LNCaP clone FGC (cell line): ENCODE results near the gene RETN.

Source experiments
- DNase-seq: peaks from one replicate; pipeline ENCODE4 v3.0.0-alpha.2; 2011; ENCODE audit warnings: low read depth
- H3K4me3 ChIP-seq: 2 replicates; pipeline ENCODE4 v1.5.1; 2011; ENCODE audit warnings: mild to moderate bottlenecking, low read depth, low read length, control low read depth
- CTCF ChIP-seq: IDR thresholded peaks from 2 replicates; pipeline ENCODE4 v1.5.1; 2012; ENCODE audit warnings: mild to moderate bottlenecking; ENCODE audit not compliant: control insufficient read depth, insufficient read depth; ENCODE audit errors: extremely low read depth

The RETN gene

DNA sequence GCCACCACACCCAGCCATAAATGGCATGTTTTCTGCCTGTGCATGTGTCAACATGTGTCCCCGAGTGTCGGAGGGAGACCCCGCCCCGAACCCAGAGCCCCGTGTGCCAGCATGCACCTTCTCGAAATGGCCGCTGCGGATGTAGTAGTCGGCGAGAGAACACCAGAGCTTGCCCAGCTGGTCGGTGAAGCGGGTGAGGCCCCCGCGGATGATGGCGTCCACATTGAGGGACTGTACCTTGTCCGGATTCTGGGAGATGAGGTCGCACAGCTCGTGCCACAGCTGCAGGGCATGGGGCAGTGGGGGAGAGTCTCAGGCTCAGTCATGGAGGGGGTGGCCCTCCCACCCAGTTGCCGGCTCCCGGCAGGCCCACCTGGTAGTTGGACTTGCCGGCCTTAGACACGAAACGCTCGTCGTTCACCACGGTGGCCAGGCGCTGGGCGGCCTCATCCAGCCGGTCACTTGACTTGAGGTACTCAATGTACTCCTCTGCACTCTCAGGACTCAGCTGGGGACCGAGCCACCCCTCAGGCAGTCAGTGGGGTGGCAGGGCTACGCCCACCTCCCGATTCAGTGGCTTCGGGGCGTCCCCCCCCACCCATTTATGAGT is 43.0 kb upstream of the RETN start:
- no peak overlapping the region for H3K4me3 ChIP-seq
- TF ChIP-seq CTCF, result no peak
- DNase-seq, result no peak

- no peak for TF ChIP-seq CTCF
- DNase-seq, result no peak
- H3K4me3 ChIP-seq, result no peak overlapping the region
Measured at GRCh38 chr19:7627166-7627565, 41.7 kb upstream of the RETN start.

GRCh38 chr19:7628589-7629311 is 40.1 kb upstream of the RETN start:
- H3K4me3 ChIP-seq, result peak overlapping the region; percentile 100
- no peak for DNase-seq
- no peak for TF ChIP-seq CTCF

GRCh38 chr19:7629347-7630054 is 39.3 kb upstream of the RETN start, which contains the start of the genes PET100 and XAB2:
Gene PET100 (plus strand): TSS chr19:7629793. CDS start chr19:7629834, 41 bp downstream.
Gene XAB2 (minus strand): TSS chr19:7629545. CDS start chr19:7629527, 18 bp downstream.
- peak; percentile 98 for DNase-seq
- no peak for TF ChIP-seq CTCF
- peak within 1 kb of the TSS; percentile 100 for H3K4me3 ChIP-seq

- no peak for TF ChIP-seq CTCF
- H3K4me3 ChIP-seq, result no peak overlapping the region
- DNase-seq, result no peak
Measured at GRCh38 chr19:7631577-7631976, 37.3 kb upstream of the RETN start.

- no peak for TF ChIP-seq CTCF
- no peak overlapping the region for H3K4me3 ChIP-seq
- DNase-seq, result no peak
Measured at GRCh38 chr19:7632340-7633203, 36.3 kb upstream of the RETN start.
